ENCODE results near the gene DDN.

DNA sequence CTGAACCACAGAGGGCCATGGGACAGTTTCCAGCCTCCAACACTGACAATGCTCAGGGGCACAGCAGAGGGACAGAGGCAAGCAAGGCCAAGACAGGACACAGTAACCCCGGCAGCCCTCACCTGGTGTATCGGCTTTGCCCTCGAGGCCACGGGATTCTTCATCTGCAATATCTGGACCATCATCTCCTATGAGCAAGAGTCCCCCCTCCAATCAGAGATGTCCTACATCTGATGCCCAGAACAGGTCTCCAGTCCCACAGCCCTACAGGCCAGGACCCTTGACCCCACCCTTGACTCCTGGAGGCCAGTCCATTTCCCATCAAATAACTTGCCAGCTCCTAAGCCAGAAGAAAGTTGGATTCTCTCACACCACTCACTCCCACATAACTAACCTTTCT is 44.1 kb upstream of the DDN start:
- TF ChIP-seq, protein P1, sequence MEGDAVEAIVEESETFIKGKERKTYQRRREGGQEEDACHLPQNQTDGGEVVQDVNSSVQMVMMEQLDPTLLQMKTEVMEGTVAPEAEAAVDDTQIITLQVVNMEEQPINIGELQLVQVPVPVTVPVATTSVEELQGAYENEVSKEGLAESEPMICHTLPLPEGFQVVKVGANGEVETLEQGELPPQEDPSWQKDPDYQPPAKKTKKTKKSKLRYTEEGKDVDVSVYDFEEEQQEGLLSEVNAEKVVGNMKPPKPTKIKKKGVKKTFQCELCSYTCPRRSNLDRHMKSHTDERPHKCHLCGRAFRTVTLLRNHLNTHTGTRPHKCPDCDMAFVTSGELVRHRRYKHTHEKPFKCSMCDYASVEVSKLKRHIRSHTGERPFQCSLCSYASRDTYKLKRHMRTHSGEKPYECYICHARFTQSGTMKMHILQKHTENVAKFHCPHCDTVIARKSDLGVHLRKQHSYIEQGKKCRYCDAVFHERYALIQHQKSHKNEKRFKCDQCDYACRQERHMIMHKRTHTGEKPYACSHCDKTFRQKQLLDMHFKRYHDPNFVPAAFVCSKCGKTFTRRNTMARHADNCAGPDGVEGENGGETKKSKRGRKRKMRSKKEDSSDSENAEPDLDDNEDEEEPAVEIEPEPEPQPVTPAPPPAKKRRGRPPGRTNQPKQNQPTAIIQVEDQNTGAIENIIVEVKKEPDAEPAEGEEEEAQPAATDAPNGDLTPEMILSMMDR (IDR thresholded peaks at IDR 0.05 in 4 of 5, conservative IDR thresholded peaks at IDR 0.05 in 1 of 5), result no peak
- no peak for TF ChIP-seq POLR2A (IDR thresholded peaks at IDR 0.05)

All from gastrocnemius medialis (tissue), 4 donors.